Gastroesophageal sphincter (tissue), 4 donors: ENCODE results near the gene BNIP2. TPM values are rescaled to one million over a fixed set of nuclear protein-coding genes. Genes with fewer than 3 reads are reported as not detected.

Source experiments
- ATAC-seq: fragments of 150-250 bp; one replicate; pipeline ENCODE4 v1.9.1; 2016; ENCODE audit warnings: mild to moderate bottlenecking, moderate library complexity
- H3K27ac ChIP-seq, 4 donors: fragments of 200-600 bp; sonication (generic) in 3 of 4; 1 replicate in 3 of 4; 2 replicates in 1 of 4; pipeline ENCODE4 v1.5.1; 2016 to 2019
- H3K27me3 ChIP-seq: fragments of 200-600 bp; sonication (generic); one replicate; pipeline ENCODE4 v1.5.1; 2019
- H3K36me3 ChIP-seq, 2 donors: fragments of 200-600 bp; sonication (generic); one replicate each; pipeline ENCODE4 v1.5.1; 2019; ENCODE audit warnings: control low read depth in 1 of 2
- H3K4me1 ChIP-seq, 3 donors: fragments of 200-600 bp; sonication (generic); 1 replicate in 2 of 3; 2 replicates in 1 of 3; pipeline ENCODE4 v1.5.1; 2016 to 2019; ENCODE audit warnings: control low read depth in 2 of 3
- H3K4me3 ChIP-seq, 2 donors: fragments of 200-600 bp; sonication (generic); one replicate each; pipeline ENCODE4 v1.5.1; 2019; ENCODE audit warnings: mild to moderate bottlenecking in 1 of 2, moderate library complexity in 1 of 2
- H3K9me3 ChIP-seq, 3 donors: fragments of 200-600 bp; sonication (generic); one replicate each; pipeline ENCODE4 v1.5.1; 2017 to 2019; ENCODE audit warnings: control low read depth in 2 of 3
- EP300 ChIP-seq: sonication (generic); formaldehyde crosslinking; IDR thresholded peaks from one replicate; pipeline ENCODE4 v1.6.1; 2017; ENCODE audit warnings: antibody characterized with exemption, mild to moderate bottlenecking
- POLR2A ChIP-seq, 2 donors: fragments of 450-650 bp; IDR thresholded peaks; one replicate each; pipeline ENCODE4 v1.6.1; 2017; ENCODE audit warnings: antibody characterized with exemption in 2 of 2, mild to moderate bottlenecking in 2 of 2, moderate library complexity in 1 of 2
- POLR2AphosphoS5 ChIP-seq: sonication (generic); formaldehyde crosslinking; IDR thresholded peaks from one replicate; pipeline ENCODE4 v1.6.1; 2017; ENCODE audit warnings: antibody characterized with exemption
- WGBS, 2 donors: methylation state at CpG; one replicate each; pipeline ENCODE4 v1.1.5; 2018; ENCODE audit warnings: low coverage in 1 of 2; 5-methylcytosine and 5-hydroxymethylcytosine counted together
- total RNA-seq, 4 donors: library from RNA; depleted of rRNA; stranded (reverse); fragments of >200 nt; gene quantifications; one replicate each; pipeline ENCODE4 v1.1.0, GENCODE V29; 2016
- TF ChIP-seq, protein P1 (sequence below), 4 experiments: fragments of 200-600 bp in 2 of 4; fragments of 450-650 bp in 2 of 4; sonication (generic) in 1 of 4; IDR thresholded peaks; one replicate each; pipeline ENCODE4 v1.5.1; 2017 to 2019; ENCODE audit warnings: antibody characterized with exemption in 4 of 4, mild to moderate bottlenecking in 2 of 4, moderate library complexity in 2 of 4

BNIP2 gene
- total RNA-seq, 4 donors from 2014 or later: 172 to 218 (median 190) TPM

DNA sequence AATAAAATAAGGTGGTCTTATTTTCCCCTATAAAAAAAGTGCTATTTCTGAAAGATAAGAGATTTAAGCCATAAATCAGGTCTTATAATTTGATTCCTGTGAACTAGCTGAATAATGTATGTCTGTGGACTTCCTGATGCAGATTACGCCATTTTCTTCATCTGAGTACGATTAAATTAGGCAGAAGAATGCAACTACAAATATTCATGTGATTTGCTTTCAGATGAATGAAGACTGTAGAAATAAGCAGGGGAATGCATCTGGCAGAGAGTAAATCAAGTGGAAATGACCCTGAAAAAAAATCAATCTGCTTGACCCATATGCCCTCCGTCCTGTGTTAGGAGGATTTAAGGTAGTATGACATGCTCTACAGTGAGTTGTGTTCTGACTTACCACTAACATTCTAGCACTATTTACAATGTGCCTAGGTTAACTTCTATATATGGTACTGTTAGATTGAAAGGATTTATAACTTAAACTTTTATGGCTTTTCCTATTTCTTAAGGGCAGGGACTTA, 14.7 kb downstream of the BNIP2 start:
- TF ChIP-seq, protein P1, sequence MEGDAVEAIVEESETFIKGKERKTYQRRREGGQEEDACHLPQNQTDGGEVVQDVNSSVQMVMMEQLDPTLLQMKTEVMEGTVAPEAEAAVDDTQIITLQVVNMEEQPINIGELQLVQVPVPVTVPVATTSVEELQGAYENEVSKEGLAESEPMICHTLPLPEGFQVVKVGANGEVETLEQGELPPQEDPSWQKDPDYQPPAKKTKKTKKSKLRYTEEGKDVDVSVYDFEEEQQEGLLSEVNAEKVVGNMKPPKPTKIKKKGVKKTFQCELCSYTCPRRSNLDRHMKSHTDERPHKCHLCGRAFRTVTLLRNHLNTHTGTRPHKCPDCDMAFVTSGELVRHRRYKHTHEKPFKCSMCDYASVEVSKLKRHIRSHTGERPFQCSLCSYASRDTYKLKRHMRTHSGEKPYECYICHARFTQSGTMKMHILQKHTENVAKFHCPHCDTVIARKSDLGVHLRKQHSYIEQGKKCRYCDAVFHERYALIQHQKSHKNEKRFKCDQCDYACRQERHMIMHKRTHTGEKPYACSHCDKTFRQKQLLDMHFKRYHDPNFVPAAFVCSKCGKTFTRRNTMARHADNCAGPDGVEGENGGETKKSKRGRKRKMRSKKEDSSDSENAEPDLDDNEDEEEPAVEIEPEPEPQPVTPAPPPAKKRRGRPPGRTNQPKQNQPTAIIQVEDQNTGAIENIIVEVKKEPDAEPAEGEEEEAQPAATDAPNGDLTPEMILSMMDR (IDR thresholded peaks at IDR 0.05): no peak
- TF ChIP-seq POLR2A (IDR thresholded peaks at IDR 0.05) (no peak), POLR2AphosphoS5 (no peak), EP300 (no peak)
- Histone ChIP-seq H3K36me3 (peaks cover 0 to 100% of the 10 kb centered on the region in 2 donors), H3K4me3 (no peak overlapping the region), H3K27ac (no peak overlapping the region), H3K4me1 (peaks cover 0 to 8% (median 0%) of the 10 kb centered on the region in 3 donors), H3K9me3 (no peaks in the 10 kb centered on the region), H3K27me3 (no peaks in the 10 kb centered on the region)
- 92 to 94% methylated on average over 3 of the region's 3 CpGs for WGBS, 2 donors
- ATAC-seq: no peak

DNA sequence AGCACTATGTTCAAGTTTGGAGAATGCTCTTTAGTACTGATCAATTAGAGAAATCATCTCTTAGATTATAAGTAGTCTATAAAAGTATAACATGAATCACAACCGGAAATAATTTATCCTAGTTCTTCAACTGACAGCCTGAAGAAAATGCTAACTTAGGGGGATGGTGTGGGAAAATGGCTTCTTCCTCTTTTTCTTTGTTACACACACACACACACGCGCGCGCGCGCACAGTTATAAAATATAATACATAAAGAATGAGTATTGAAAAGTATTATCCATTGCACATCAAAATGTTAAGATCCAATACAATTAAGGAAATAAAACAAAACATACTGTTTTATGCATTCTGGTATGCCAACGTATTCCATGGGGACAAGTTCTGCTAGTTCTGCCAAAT, 20.6 kb downstream of the BNIP2 start:
- peaks cover 0 to 8% (median 0%) of the 10 kb centered on the region in 3 donors for H3K4me1 ChIP-seq
- ATAC-seq: no peak
- no peaks in the 10 kb centered on the region for H3K27me3 ChIP-seq
- H3K27ac ChIP-seq: no peak overlapping the region
- 87 to 92% methylated on average over 8 of the region's 8 CpGs for WGBS, 2 donors
- H3K9me3 ChIP-seq: no peaks in the 10 kb centered on the region
- H3K36me3 ChIP-seq: peaks cover 2 to 96% of the 10 kb centered on the region in 2 donors
- no peak overlapping the region for H3K4me3 ChIP-seq
- TF ChIP-seq POLR2A (IDR thresholded peaks at IDR 0.05) (no peak), EP300 (no peak), POLR2AphosphoS5 (no peak)
- TF ChIP-seq, protein P1 (IDR thresholded peaks at IDR 0.05): no peak

DNA sequence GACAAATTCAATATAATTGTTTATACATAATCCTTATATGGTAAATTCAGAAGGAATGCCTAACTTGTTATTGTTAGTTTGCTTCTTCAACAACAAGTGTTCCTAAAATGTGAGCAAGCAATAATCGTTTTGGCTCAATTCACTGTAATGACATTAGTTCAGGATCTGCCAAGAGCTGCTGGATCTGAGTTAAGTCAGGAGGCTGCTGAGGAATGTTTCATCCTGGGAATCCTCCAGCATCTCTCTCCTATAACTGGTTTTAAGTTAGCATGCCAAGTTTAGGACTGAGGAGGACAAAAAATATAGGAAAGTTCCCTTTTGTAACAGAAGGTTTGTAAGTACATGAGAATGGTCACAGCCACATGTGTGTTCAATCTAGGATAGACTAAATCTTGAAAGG, 26.9 kb downstream of the BNIP2 start:
- TF ChIP-seq EP300 (no peak), POLR2AphosphoS5 (no peak), POLR2A (IDR thresholded peaks at IDR 0.05) (no peak)
- TF ChIP-seq, protein P1 (IDR thresholded peaks at IDR 0.05): no peak
- Histone ChIP-seq H3K27ac (peak overlapping the region; percentile 30 to 43 (median 36)), H3K9me3 (no peaks in the 10 kb centered on the region), H3K27me3 (no peaks in the 10 kb centered on the region), H3K36me3 (peaks cover 0 to 69% of the 10 kb centered on the region in 2 donors), H3K4me1 (peaks cover 0 to 30% (median 0%) of the 10 kb centered on the region in 3 donors), H3K4me3 (no peak overlapping the region)
- 20 to 31% methylated on average over 1 of the region's 1 CpG for WGBS, 2 donors
- no peak for ATAC-seq

DNA sequence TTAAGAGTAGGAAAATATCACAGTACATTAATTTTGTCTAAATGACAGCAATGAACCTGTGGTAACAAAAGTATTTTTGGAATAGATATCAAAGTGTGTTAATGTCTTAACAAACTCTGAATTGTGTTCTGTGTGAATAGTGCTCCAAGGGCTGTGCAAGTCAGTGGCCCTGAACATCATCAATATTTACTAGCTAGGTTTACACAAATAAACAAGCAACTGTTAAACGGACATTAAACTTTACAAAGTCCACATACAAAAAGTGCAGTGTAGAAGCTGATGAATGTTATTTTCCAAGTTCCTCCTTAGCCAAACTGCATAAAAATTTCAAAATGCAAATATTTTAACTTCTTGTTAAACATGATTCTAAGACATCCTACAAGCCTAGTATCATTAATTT, 29.8 kb downstream of the BNIP2 start:
- Histone ChIP-seq H3K4me3 (no peak overlapping the region), H3K9me3 (no peaks in the 10 kb centered on the region), H3K27ac (no peak overlapping the region), H3K4me1 (peaks cover 9 to 54% (median 11%) of the 10 kb centered on the region in 3 donors), H3K27me3 (no peaks in the 10 kb centered on the region), H3K36me3 (peaks cover 0 to 43% of the 10 kb centered on the region in 2 donors)
- TF ChIP-seq EP300: no peak
- TF ChIP-seq POLR2A (IDR thresholded peaks at IDR 0.05): no peak
- TF ChIP-seq, protein P1 (IDR thresholded peaks at IDR 0.05): no peak
- TF ChIP-seq POLR2AphosphoS5: no peak
- no peak for ATAC-seq
- 54 to 60% methylated on average over 1 of the region's 1 CpG for WGBS, 2 donors

DNA sequence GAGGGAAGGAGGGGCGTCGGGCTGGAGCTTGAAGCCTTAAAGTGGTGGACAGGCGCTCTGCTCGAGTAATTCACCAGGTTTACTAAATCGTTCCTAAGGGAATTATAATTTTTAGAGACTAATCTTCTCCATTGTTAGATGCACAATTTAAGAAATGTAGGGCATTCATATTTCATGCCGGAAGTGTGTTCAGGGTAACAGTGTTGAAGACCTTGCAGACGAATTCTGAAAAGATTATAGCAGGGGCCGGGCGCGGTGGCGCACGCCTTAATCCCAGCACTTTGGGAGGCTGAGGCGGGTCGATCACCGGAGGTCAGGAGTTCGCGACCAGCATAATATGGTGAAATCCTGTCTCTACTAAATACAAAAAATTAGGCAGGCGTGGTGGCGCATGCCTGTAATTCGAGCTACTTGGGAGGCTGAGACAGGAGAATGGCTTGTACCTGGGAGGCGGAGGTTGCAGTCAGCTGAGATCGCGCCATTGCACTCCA, 31.4 kb downstream of the BNIP2 start:
- peak; percentile 6 for ATAC-seq

More for the DNA sequence above, 31.4 kb downstream of the BNIP2 start:
- Histone ChIP-seq H3K9me3 (no peaks in the 10 kb centered on the region), H3K4me1 (peaks cover 9 to 63% (median 11%) of the 10 kb centered on the region in 3 donors), H3K36me3 (peaks cover 0 to 35% of the 10 kb centered on the region in 2 donors), H3K4me3 (peak overlapping the region; percentile 71 to 76), H3K27ac (peak overlapping the region in 3 of 4 donors; percentile 84 to 91 (median 87)), H3K27me3 (no peaks in the 10 kb centered on the region)
- WGBS, 2 donors: 37 to 42% methylated on average over 8 to 20 of the region's 23 CpGs
- no peak for TF ChIP-seq POLR2AphosphoS5
